Endodermal cell (in vitro differentiated cells): Measurements from ENCODE around the gene BRD1. TPM values are rescaled to one million over a fixed set of nuclear protein-coding genes. Genes with fewer than 3 reads are reported as not detected.

Source experiments
- DNase-seq: peaks from one replicate; pipeline ENCODE4 v3.0.0-alpha.2; 2017
- H3K27ac ChIP-seq: 2 replicates; pipeline ENCODE4 v1.5.1; 2013; ENCODE audit warnings: mild to moderate bottlenecking, low read depth, low read length, moderate library complexity
- H3K27me3 ChIP-seq: 2 replicates; pipeline ENCODE4 v1.6.1; 2013; ENCODE audit warnings: mild to moderate bottlenecking, low read length, moderate library complexity; ENCODE audit not compliant: insufficient read depth, control insufficient read depth, poor library complexity, severe bottlenecking
- H3K36me3 ChIP-seq: 2 replicates; pipeline ENCODE4 v1.7.0; 2013; ENCODE audit warnings: mild to moderate bottlenecking, low read length, moderate library complexity; ENCODE audit not compliant: control insufficient read depth, insufficient read depth
- H3K4me1 ChIP-seq: one replicate; pipeline ENCODE4 v1.7.0; 2013; ENCODE audit warnings: low read length; ENCODE audit not compliant: control insufficient read depth, insufficient read depth
- H3K4me3 ChIP-seq: 2 replicates; pipeline ENCODE4 v1.5.1; 2013; ENCODE audit warnings: mild to moderate bottlenecking, low read length, moderate library complexity
- H3K9ac ChIP-seq: 2 replicates; pipeline ENCODE4 v1.6.1; 2013; ENCODE audit warnings: mild to moderate bottlenecking, low read length, moderate library complexity; ENCODE audit not compliant: poor library complexity, severe bottlenecking; ENCODE audit errors: extremely low read depth
- H3K9me3 ChIP-seq: 2 replicates; pipeline ENCODE4 v1.6.1; 2013; ENCODE audit warnings: mild to moderate bottlenecking, low read length, moderate library complexity; ENCODE audit not compliant: control insufficient read depth
- H3K27ac Mint-ChIP-seq: 2 replicates; pipeline ENCODE4 v1.8.0; 2020; ENCODE audit warnings: mixed read lengths
- H3K27me3 Mint-ChIP-seq: 2 replicates; pipeline ENCODE4 v1.8.0; 2021; ENCODE audit warnings: mild to moderate bottlenecking, mixed read lengths; ENCODE audit not compliant: insufficient read depth
- H3K36me3 Mint-ChIP-seq: 2 replicates; pipeline ENCODE4 v1.8.0; 2020; ENCODE audit warnings: low read depth, mixed read lengths
- H3K4me1 Mint-ChIP-seq: 2 replicates; pipeline ENCODE4 v1.8.0; 2020; ENCODE audit warnings: mixed read lengths
- H3K4me3 Mint-ChIP-seq: 2 replicates; pipeline ENCODE4 v1.8.0; 2020; ENCODE audit warnings: mild to moderate bottlenecking, moderate library complexity, mixed read lengths
- H3K9me3 Mint-ChIP-seq: 2 replicates; pipeline ENCODE4 v1.8.0; 2020; ENCODE audit warnings: mild to moderate bottlenecking, mixed read lengths
- WGBS, 2 experiments: methylation state at CpG; one replicate each; pipeline versions ENCODE4 v1.1.5 to v1.1.7; 2013; ENCODE audit warnings: missing lambda C conversion rate in 2 of 2, mixed read lengths in 1 of 2; ENCODE audit not compliant: insufficient coverage in 1 of 2, insufficient read length in 1 of 2; 5-methylcytosine and 5-hydroxymethylcytosine counted together
- total RNA-seq, 2 donors: library from RNA; stranded (reverse); fragmentation: NEBNext Ultra II Directional in 1 of 2; extraction: Animal tissue kit (Norgen Biotek cat#: 25700) in 1 of 2; gene quantifications; 2 replicates in 1 of 2; 3 replicates in 1 of 2; pipeline ENCODE4 v1.2.1, GENCODE V29; 2021
- TF ChIP-seq, protein P1 (sequence below): fragments of 200-600 bp; sonication (generic); conservative IDR thresholded peaks from 2 replicates; pipeline ENCODE4 v1.5.0; 2021; ENCODE audit warnings: antibody characterized with exemption, mild to moderate bottlenecking

The BRD1 gene
- total RNA-seq, 2 donors from 2014 or later: 49.5 to 54.9 TPM

DNA sequence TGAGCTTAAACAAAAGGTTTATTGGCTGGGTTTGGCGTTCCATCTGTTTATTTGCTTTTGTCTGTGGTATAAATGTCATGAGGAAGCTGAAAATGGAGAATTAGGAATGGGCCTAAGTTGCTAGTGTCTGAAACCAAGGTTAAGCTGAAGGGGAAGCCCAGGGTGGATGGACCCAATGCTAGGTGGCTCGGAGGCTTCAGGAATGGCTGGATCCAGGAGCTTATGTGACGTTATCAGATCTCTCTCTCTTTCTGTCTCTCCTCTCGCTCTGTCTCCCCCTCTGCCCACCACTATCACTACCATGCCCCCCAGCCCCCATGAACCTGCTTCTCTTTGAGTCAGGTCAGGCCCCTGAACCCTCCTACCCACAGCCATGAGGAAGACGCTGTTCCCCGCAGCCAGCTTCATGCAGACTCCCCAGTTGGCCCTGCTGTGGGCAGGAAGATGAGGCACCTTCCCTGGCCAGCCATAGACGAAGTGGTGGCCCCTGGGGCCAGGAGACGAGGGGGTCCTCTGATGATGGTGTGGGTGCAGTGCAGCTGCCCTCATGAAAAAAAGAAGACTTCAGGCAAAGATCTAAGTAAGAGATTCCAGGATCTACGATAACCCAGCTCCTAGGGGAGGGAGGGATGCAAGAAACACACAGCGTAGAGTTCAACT lies 101.5 kb downstream of the BRD1 start:
- Histone ChIP-seq H3K9me3 (no peaks in the 10 kb centered on the region), H3K4me1 (no peaks in the 10 kb centered on the region), H3K4me3 (no peak overlapping the region), H3K27ac (no peak overlapping the region), H3K9ac (no peak overlapping the region), H3K27me3 (peaks cover 45% of the 10 kb centered on the region), H3K36me3 (no peaks in the 10 kb centered on the region)
- Mint-ChIP-seq H3K36me3 (no peaks in the 10 kb centered on the region), H3K27me3 (peaks cover 26% of the 10 kb centered on the region), H3K4me1 (no peaks in the 10 kb centered on the region), H3K4me3 (no peak overlapping the region), H3K27ac (no peak overlapping the region), H3K9me3 (no peaks in the 10 kb centered on the region)
- WGBS, 2 experiments: 86 to 87% methylated on average over 5 to 10 of the region's 10 CpGs
- TF ChIP-seq, protein P1, sequence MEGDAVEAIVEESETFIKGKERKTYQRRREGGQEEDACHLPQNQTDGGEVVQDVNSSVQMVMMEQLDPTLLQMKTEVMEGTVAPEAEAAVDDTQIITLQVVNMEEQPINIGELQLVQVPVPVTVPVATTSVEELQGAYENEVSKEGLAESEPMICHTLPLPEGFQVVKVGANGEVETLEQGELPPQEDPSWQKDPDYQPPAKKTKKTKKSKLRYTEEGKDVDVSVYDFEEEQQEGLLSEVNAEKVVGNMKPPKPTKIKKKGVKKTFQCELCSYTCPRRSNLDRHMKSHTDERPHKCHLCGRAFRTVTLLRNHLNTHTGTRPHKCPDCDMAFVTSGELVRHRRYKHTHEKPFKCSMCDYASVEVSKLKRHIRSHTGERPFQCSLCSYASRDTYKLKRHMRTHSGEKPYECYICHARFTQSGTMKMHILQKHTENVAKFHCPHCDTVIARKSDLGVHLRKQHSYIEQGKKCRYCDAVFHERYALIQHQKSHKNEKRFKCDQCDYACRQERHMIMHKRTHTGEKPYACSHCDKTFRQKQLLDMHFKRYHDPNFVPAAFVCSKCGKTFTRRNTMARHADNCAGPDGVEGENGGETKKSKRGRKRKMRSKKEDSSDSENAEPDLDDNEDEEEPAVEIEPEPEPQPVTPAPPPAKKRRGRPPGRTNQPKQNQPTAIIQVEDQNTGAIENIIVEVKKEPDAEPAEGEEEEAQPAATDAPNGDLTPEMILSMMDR: no peak
- no peak for DNase-seq

DNA sequence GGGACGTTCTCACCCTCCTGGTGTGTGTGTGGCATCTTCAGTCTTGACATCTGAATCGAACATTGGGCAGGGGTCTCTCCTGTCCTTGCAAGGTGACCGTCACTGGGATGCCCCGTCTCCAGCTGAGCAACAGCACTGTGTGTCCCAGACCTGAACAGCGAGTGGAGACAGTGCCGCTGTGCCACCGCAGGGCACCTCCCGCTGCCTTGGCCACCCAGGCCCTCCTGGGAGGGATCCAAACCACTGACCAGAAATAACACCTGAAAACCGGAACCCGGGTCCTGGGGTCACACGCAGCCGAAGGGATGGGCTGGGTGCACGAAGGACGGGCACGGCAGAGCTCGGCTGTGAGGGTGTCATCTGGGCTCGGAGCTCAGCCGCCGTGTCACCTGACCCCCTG lies 102.2 kb downstream of the BRD1 start:
- Histone ChIP-seq H3K36me3 (no peaks in the 10 kb centered on the region), H3K27me3 (peaks cover 38% of the 10 kb centered on the region), H3K4me3 (no peak overlapping the region), H3K9me3 (no peaks in the 10 kb centered on the region), H3K4me1 (no peaks in the 10 kb centered on the region), H3K27ac (no peak overlapping the region), H3K9ac (no peak overlapping the region)
- Mint-ChIP-seq H3K27ac (no peak overlapping the region), H3K27me3 (peaks cover 26% of the 10 kb centered on the region), H3K36me3 (no peaks in the 10 kb centered on the region), H3K9me3 (no peaks in the 10 kb centered on the region), H3K4me1 (no peaks in the 10 kb centered on the region), H3K4me3 (no peak overlapping the region)
- no peak for DNase-seq
- 90% methylated on average over 11 to 19 of the region's 19 CpGs for WGBS, 2 experiments
- TF ChIP-seq, protein P1: no peak

DNA sequence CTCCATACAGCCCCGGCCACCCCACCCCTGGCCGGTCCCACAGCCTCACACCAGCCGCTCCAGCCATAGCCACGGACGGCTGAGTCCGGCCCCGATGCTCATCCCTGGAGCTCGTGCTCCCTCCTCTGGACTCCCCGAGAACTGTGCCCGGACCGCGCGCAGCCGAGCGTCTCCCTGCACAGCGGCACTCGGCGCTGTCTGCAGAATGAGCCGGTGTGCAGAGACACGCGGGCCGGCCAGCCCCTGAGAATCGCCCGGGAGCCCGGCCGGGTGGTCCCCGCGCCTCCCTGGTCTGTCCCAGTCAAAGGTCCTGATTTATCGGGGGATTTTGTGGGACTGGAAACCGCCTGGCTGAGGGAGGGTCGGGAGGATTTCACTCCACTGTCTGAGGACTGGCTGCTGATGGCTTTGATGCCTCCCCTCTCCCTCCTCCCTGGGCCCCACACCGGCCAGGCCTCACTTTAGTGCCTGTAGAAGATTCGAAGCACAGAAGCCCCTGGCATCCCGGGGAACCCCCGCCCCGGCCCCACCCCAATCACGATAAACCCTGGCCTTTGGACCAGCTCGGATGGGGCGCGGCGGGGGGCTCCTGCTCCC lies 102.7 kb downstream of the BRD1 start:
- no peak overlapping the region for H3K4me3 ChIP-seq
- H3K27me3 Mint-ChIP-seq: peaks cover 26% of the 10 kb centered on the region
- no peaks in the 10 kb centered on the region for H3K4me1 ChIP-seq
- H3K4me3 Mint-ChIP-seq: no peak overlapping the region
- H3K27ac Mint-ChIP-seq: no peak overlapping the region
- H3K36me3 Mint-ChIP-seq: no peaks in the 10 kb centered on the region
- H3K36me3 ChIP-seq: no peaks in the 10 kb centered on the region
- WGBS, 2 experiments: 5 to 23% methylated on average over 9 to 41 of the region's 41 CpGs
- DNase-seq: peak; percentile 93
- TF ChIP-seq, protein P1: peak; percentile 90
- no peaks in the 10 kb centered on the region for H3K4me1 Mint-ChIP-seq
- no peaks in the 10 kb centered on the region for H3K9me3 Mint-ChIP-seq
- no peak overlapping the region for H3K9ac ChIP-seq
- no peaks in the 10 kb centered on the region for H3K9me3 ChIP-seq
- peaks cover 37% of the 10 kb centered on the region for H3K27me3 ChIP-seq
- H3K27ac ChIP-seq: no peak overlapping the region
